MM.1S (cell line): ENCODE measurements around the gene SEMA6A.

ENCODE experiments used
- DNase-seq: peaks from one replicate; pipeline ENCODE4 v3.0.0-alpha.2; 2015
- H2AFZ ChIP-seq: fragments of 300-600 bp; sonication (generic); 2 replicates; pipeline ENCODE4 v1.6.0; 2016; ENCODE audit warnings: antibody characterized with exemption, low read length
- H3F3A ChIP-seq: fragments of 300-600 bp; sonication (generic); 2 replicates; pipeline ENCODE4 v1.6.1; 2016; ENCODE audit warnings: mild to moderate bottlenecking, antibody characterized with exemption, low read length, moderate library complexity, mixed read lengths; ENCODE audit not compliant: insufficient read depth
- H3K27ac ChIP-seq: fragments of 300-600 bp; sonication (generic); 2 replicates; pipeline ENCODE4 v1.5.1; 2016; ENCODE audit warnings: mild to moderate bottlenecking, low read length
- H3K27me3 ChIP-seq: fragments of 300-600 bp; sonication (generic); replicated peaks from 2 replicates; pipeline ENCODE4 v1.6.0; 2016; ENCODE audit warnings: low read length; ENCODE audit not compliant: insufficient read depth
- H3K36me3 ChIP-seq: fragments of 300-600 bp; sonication (generic); replicated peaks from 2 replicates; pipeline ENCODE4 v1.6.1; 2016; ENCODE audit warnings: mild to moderate bottlenecking, low read length, mixed read lengths; ENCODE audit not compliant: insufficient read depth
- H3K4me1 ChIP-seq: fragments of 300-600 bp; sonication (generic); 2 replicates; pipeline ENCODE4 v1.6.1; 2016; ENCODE audit warnings: low read length, mixed read lengths
- H3K4me2 ChIP-seq: fragments of 300-600 bp; sonication (generic); 2 replicates; pipeline ENCODE4 v1.6.0; 2016; ENCODE audit warnings: low read depth, low read length
- H3K4me3 ChIP-seq: fragments of 300-600 bp; sonication (generic); 2 replicates; pipeline ENCODE4 v1.5.1; 2016; ENCODE audit warnings: low read length, mixed read lengths
- H3K79me2 ChIP-seq: fragments of 300-600 bp; sonication (generic); 2 replicates; pipeline ENCODE4 v1.6.1; 2016; ENCODE audit warnings: mixed run types, low read length, mixed read lengths
- H3K9ac ChIP-seq: fragments of 300-600 bp; sonication (generic); 2 replicates; pipeline ENCODE4 v1.6.1; 2016; ENCODE audit warnings: low read length, mixed read lengths
- H3K9me2 ChIP-seq: fragments of 300-600 bp; sonication (generic); replicated peaks from 2 replicates; pipeline ENCODE4 v1.6.1; 2016; ENCODE audit warnings: mild to moderate bottlenecking, low read length, mixed read lengths; ENCODE audit not compliant: insufficient read depth
- H3K9me3 ChIP-seq: fragments of 300-600 bp; sonication (generic); replicated peaks from 2 replicates; pipeline ENCODE4 v1.6.1; 2016; ENCODE audit warnings: mild to moderate bottlenecking, low read length, mixed read lengths; ENCODE audit not compliant: insufficient read depth
- H4K20me1 ChIP-seq: fragments of 300-600 bp; sonication (generic); 2 replicates; pipeline ENCODE4 v1.6.1; 2016; ENCODE audit warnings: mild to moderate bottlenecking, low read length, moderate library complexity, mixed read lengths; ENCODE audit not compliant: insufficient read depth
- EZH2 ChIP-seq: fragments of 300-600 bp; sonication (generic); optimal IDR thresholded peaks from 2 replicates; pipeline ENCODE3; 2017; ENCODE audit warnings: low read depth, mild to moderate bottlenecking, antibody characterized with exemption, low read length, mixed read lengths
- EZH2phosphoT487 ChIP-seq: fragments of 300-600 bp; sonication (generic); IDR thresholded peaks from 2 replicates; pipeline ENCODE4 v1.6.1; 2018; ENCODE audit warnings: antibody characterized with exemption, low read length
- TF ChIP-seq, protein P1 (sequence below): fragments of 300-600 bp; sonication (generic); IDR thresholded peaks from 2 replicates; pipeline ENCODE4 v1.5.1; 2016; ENCODE audit warnings: antibody characterized with exemption, low read length, mixed read lengths

The SEMA6A gene

GRCh38 chr5:116395631-116396203 is 178.9 kb downstream of the SEMA6A start:
- DNase-seq = no peak
- H3K36me3 ChIP-seq = no peaks in the 10 kb centered on the region
- H3K79me2 ChIP-seq = no peaks in the 10 kb centered on the region
- no peak overlapping the region for H3K27ac ChIP-seq
- H3K4me3 ChIP-seq = no peak overlapping the region
- H3K9me3 ChIP-seq = no peaks in the 10 kb centered on the region
- no peaks in the 10 kb centered on the region for H3K9me2 ChIP-seq
- no peaks in the 10 kb centered on the region for H3F3A ChIP-seq
- no peak for TF ChIP-seq EZH2phosphoT487
- TF ChIP-seq, protein P1, sequence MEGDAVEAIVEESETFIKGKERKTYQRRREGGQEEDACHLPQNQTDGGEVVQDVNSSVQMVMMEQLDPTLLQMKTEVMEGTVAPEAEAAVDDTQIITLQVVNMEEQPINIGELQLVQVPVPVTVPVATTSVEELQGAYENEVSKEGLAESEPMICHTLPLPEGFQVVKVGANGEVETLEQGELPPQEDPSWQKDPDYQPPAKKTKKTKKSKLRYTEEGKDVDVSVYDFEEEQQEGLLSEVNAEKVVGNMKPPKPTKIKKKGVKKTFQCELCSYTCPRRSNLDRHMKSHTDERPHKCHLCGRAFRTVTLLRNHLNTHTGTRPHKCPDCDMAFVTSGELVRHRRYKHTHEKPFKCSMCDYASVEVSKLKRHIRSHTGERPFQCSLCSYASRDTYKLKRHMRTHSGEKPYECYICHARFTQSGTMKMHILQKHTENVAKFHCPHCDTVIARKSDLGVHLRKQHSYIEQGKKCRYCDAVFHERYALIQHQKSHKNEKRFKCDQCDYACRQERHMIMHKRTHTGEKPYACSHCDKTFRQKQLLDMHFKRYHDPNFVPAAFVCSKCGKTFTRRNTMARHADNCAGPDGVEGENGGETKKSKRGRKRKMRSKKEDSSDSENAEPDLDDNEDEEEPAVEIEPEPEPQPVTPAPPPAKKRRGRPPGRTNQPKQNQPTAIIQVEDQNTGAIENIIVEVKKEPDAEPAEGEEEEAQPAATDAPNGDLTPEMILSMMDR = no peak
- no peak for TF ChIP-seq EZH2
- H4K20me1 ChIP-seq = no peaks in the 10 kb centered on the region
- no peaks in the 10 kb centered on the region for H3K27me3 ChIP-seq
- H3K4me2 ChIP-seq = no peak overlapping the region
- H3K4me1 ChIP-seq = no peaks in the 10 kb centered on the region
- no peak overlapping the region for H3K9ac ChIP-seq
- H2AFZ ChIP-seq = no peak overlapping the region

- no peaks in the 10 kb centered on the region for H3K9me2 ChIP-seq
- H3K4me2 ChIP-seq = no peak overlapping the region
- H3K79me2 ChIP-seq = no peaks in the 10 kb centered on the region
- H2AFZ ChIP-seq = no peak overlapping the region
- TF ChIP-seq EZH2phosphoT487 (no peak), EZH2 (no peak)
- TF ChIP-seq, protein P1 = no peak
- no peak overlapping the region for H3K9ac ChIP-seq
- H3K9me3 ChIP-seq = no peaks in the 10 kb centered on the region
- no peak overlapping the region for H3K27ac ChIP-seq
- no peaks in the 10 kb centered on the region for H3K36me3 ChIP-seq
- no peaks in the 10 kb centered on the region for H3K4me1 ChIP-seq
- H4K20me1 ChIP-seq = no peaks in the 10 kb centered on the region
- H3K27me3 ChIP-seq = no peaks in the 10 kb centered on the region
- no peak for DNase-seq
- no peaks in the 10 kb centered on the region for H3F3A ChIP-seq
- H3K4me3 ChIP-seq = no peak overlapping the region
Observed at GRCh38 chr5:116395226-116395625, 179.4 kb downstream of the SEMA6A start.

DNA sequence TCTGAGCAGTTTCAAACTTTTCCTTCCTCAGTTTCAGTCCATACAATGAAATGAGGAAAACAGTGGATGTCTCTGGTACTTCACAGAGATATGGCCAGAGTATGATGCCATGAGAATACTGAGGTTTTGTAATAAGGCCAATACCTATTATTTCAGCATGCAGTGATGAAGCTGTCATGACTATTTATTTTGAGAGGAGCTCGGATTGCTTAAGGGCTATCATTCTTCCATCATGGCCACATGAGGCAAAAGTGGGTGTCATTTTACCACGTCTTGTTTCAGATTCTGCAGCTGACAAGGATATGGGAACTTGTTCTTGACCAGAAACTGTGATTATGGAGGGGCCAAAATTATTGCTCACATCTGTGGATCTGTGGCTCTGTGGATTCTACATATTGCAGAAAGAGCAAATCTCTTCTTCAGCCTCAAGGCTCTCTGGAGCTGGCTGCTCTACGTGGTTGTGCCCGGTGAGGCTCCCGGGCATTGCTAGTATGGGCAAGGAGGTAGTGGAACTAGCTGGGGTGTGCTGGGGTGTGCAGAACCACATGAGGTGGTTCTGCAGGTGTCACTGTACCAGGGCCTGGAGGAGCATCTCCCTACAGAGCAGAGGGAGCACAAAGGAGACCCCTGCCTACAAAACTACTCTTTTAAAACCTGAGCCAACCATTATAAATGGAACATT is 180.3 kb downstream of the SEMA6A start:
- no peak overlapping the region for H3K4me2 ChIP-seq
- H3K9ac ChIP-seq = no peak overlapping the region
- H3K9me3 ChIP-seq = no peaks in the 10 kb centered on the region
- H3K79me2 ChIP-seq = no peaks in the 10 kb centered on the region
- no peak for DNase-seq
- H4K20me1 ChIP-seq = no peaks in the 10 kb centered on the region
- no peaks in the 10 kb centered on the region for H3K36me3 ChIP-seq
- no peak overlapping the region for H3K27ac ChIP-seq
- H3F3A ChIP-seq = no peaks in the 10 kb centered on the region
- no peaks in the 10 kb centered on the region for H3K9me2 ChIP-seq
- H3K27me3 ChIP-seq = no peaks in the 10 kb centered on the region
- no peak for TF ChIP-seq EZH2phosphoT487
- TF ChIP-seq, protein P1 = no peak
- TF ChIP-seq EZH2 = no peak
- no peak overlapping the region for H2AFZ ChIP-seq
- no peaks in the 10 kb centered on the region for H3K4me1 ChIP-seq
- H3K4me3 ChIP-seq = no peak overlapping the region
